ENCODE results near the gene P3H3. TPM values are rescaled to one million over a fixed set of nuclear protein-coding genes. Genes with fewer than 3 reads are reported as not detected.

The P3H3 gene
- total RNA-seq, 2 donors from 2014 or later: 25.7 to 28.8 TPM

DNA sequence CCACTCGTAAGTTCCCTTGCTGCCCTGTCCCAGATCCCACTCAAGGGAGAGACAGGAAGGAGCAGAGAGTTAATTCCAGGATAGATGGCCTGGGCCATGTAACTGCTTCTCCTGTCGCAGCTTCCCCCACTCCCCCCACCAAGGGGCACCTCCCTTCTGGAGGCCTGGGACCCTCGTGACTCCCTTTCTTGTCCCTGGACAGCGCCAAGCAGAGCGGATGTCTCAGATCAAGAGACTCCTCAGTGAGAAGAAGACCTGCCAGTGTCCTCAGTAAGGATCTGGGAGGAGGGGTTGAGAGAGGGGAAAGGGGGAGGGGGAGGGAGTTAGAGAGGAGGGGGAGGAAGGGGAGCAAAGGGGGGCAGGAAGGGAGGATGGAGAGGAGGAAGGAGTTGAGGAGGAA, 9.6 kb upstream of the P3H3 start:
- H3K9me3 ChIP-seq: no peaks in the 10 kb centered on the region
- DNase-seq (ENCODE audit: low spot score): no peak
- H3K27ac ChIP-seq: no peak overlapping the region
- H3K4me1 ChIP-seq (replicated peaks): no peaks in the 10 kb centered on the region
- intact Hi-C loops (cut with DNase I): no loop called here
- WGBS: 76% methylated on average over 5 of the region's 5 CpGs
- H3K27me3 ChIP-seq (replicated peaks; ENCODE audit: insufficient read depth): no peaks in the 10 kb centered on the region
- H3K4me3 ChIP-seq: no peak overlapping the region
- no peaks in the 10 kb centered on the region for H3K36me3 ChIP-seq
- TF ChIP-seq POLR2A (IDR thresholded peaks at IDR 0.05) (no peak), POLR2AphosphoS5 (IDR thresholded peaks at IDR 0.05) (no peak)
- TF ChIP-seq, protein P1, sequence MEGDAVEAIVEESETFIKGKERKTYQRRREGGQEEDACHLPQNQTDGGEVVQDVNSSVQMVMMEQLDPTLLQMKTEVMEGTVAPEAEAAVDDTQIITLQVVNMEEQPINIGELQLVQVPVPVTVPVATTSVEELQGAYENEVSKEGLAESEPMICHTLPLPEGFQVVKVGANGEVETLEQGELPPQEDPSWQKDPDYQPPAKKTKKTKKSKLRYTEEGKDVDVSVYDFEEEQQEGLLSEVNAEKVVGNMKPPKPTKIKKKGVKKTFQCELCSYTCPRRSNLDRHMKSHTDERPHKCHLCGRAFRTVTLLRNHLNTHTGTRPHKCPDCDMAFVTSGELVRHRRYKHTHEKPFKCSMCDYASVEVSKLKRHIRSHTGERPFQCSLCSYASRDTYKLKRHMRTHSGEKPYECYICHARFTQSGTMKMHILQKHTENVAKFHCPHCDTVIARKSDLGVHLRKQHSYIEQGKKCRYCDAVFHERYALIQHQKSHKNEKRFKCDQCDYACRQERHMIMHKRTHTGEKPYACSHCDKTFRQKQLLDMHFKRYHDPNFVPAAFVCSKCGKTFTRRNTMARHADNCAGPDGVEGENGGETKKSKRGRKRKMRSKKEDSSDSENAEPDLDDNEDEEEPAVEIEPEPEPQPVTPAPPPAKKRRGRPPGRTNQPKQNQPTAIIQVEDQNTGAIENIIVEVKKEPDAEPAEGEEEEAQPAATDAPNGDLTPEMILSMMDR (IDR thresholded peaks at IDR 0.05): no peak

DNA sequence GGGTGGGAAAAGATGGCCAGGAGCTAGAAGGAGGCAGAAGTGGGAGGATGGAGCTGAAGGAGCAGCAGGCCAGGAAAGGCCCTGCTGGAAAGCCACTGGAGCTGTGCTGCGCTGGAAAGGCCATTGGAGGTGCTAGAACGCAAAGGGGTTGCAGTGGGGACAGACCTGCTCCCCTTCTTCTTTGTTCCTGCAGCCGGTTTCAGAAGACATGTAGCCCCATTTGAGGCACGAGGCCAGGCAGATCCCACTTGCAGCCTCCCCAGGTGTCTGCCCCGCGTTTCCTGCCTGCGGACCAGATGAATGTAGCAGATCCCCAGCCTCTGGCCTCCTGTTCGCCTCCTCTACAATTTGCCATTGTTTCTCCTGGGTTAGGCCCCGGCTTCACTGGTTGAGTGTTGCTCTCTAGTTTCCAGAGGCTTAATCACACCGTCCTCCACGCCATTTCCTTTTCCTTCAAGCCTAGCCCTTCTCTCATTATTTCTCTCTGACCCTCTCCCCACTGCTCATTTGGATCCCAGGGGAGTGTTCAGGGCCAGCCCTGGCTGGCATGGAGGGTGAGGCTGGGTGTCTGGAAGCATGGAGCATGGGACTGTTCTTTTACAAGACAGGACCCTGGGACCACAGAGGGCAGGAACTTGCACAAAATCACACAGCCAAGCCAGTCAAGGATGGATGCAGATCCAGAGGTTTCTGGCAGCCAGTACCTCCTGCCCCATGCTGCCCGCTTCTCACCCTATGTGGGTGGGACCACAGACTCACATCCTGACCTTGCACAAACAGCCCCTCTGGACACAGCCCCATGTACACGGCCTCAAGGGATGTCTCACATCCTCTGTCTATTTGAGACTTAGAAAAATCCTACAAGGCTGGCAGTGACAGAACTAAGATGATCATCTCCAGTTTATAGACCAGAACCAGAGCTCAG, 8.8 kb upstream of the P3H3 start:
- no peaks in the 10 kb centered on the region for H3K36me3 ChIP-seq
- no peak overlapping the region for H3K4me3 ChIP-seq
- intact Hi-C loops (cut with DNase I): no loop called here
- TF ChIP-seq POLR2A (IDR thresholded peaks at IDR 0.05): no peak
- TF ChIP-seq POLR2AphosphoS5 (IDR thresholded peaks at IDR 0.05): no peak
- TF ChIP-seq, protein P1 (IDR thresholded peaks at IDR 0.05): no peak
- H3K9me3 ChIP-seq: no peaks in the 10 kb centered on the region
- WGBS: 91% methylated on average over 13 of the region's 13 CpGs
- H3K4me1 ChIP-seq (replicated peaks): no peaks in the 10 kb centered on the region
- DNase-seq (ENCODE audit: low spot score): no peak
- H3K27ac ChIP-seq: no peak overlapping the region
- H3K27me3 ChIP-seq (replicated peaks; ENCODE audit: insufficient read depth): no peaks in the 10 kb centered on the region

DNA sequence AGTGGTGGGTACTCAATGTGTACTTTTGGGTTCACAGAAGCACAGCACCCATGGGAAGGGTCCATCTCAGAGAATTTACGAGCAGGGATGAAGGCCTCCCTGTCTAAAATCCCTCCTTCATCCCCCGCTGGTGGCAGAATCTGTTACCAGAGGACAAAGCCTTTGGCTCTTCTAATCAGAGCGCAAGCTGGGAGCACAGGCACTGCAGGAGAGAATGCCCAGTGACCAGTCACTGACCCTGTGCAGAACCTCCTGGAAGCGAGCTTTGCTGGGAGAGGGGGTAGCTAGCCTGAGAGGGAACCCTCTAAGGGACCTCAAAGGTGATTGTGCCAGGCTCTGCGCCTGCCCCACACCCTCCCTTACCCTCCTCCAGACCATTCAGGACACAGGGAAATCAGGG, 8.0 kb upstream of the P3H3 start:
- Histone ChIP-seq H3K27me3 (replicated peaks; ENCODE audit: insufficient read depth) (no peaks in the 10 kb centered on the region), H3K9me3 (no peaks in the 10 kb centered on the region), H3K27ac (no peak overlapping the region), H3K4me1 (replicated peaks) (no peaks in the 10 kb centered on the region), H3K36me3 (no peaks in the 10 kb centered on the region), H3K4me3 (no peak overlapping the region)
- 80% methylated on average over 5 of the region's 5 CpGs for WGBS
- no peak for DNase-seq (ENCODE audit: low spot score)
- TF ChIP-seq, protein P1 (IDR thresholded peaks at IDR 0.05): no peak
- intact Hi-C loops (cut with DNase I): no loop called here

DNA sequence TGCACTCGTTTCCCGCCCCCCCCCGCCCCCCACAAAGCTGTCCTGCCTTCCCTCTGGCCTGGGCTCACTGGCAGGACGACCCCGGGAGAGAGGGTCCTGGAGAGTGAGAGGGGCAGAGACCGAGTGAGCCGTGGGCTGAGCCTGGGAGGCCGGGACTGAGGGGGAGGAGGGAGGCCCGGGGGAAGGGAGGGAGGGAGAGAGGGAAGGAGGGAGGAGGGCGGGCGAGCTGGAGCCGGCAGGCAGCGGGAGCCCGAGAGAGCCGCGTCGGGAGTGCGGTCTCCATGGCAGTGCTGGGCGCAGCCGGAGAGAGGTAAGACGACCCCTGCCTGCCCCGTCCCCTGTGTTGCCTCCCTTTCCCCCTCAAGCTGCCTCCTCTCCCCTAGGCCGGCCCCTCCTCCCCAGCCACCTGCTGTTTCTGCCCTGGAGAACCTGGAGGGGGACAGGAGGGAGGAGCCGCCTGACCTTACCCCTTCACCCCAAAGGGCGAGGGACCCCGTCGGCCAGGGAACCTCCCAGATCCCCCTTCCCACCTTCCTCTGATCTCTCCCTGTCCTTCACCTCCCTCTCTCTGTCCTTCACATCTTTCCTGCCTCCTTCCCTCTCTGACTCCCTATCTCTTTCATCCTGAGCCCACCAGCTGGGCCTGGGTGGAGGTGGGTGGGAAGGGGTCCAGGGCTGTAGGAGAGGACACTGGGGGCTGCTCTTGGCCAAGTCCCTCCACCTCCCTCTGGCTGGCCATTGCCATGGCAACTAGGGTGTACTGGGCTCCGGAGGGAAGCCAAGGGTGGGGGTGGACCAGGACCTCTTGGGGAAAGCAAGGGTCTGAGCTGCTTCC, 6.4 kb upstream of the P3H3 start, which contains the start of gene GPR162:
Gene GPR162 (plus strand): TSS at position 231 of the 835 bp plus-strand sequence. CDS start 2,078 bp downstream, outside the sequence.
- 2% methylated on average over 28 of the region's 28 CpGs for WGBS
- H3K4me3 ChIP-seq: peak within 1 kb of the TSS; percentile 29 to 39
- peak within 1 kb of the TSS; percentile 2 to 41 for H3K27ac ChIP-seq
- H3K36me3 ChIP-seq: no peaks in the 10 kb centered on the region
- H3K9me3 ChIP-seq: no peaks in the 10 kb centered on the region
- TF ChIP-seq, protein P1 (IDR thresholded peaks at IDR 0.05): no peak
- TF ChIP-seq POLR2AphosphoS5 (IDR thresholded peaks at IDR 0.05) (no peak), POLR2A (IDR thresholded peaks at IDR 0.05) (no peak)
- H3K27me3 ChIP-seq (replicated peaks; ENCODE audit: insufficient read depth): no peaks in the 10 kb centered on the region
- DNase-seq (ENCODE audit: low spot score): peak; percentile 48
- intact Hi-C loops (cut with DNase I): no loop called here
- H3K4me1 ChIP-seq (replicated peaks): no peaks in the 10 kb centered on the region
